Measurements from ENCODE around the gene RASGRP1.

Gene RASGRP1

GRCh38 chr15:38453971-38454695 is 110.5 kb downstream of the RASGRP1 start, which contains the start of gene FAM98B:
TSS of gene FAM98B (plus strand) at chr15:38454127. CDS start at chr15:38454162, 35 bp downstream.
- peak; percentile 81 for DNase-seq

- no peak for DNase-seq
Measured at GRCh38 chr15:38441130-38441519, 123.5 kb downstream of the RASGRP1 start.

GRCh38 chr15:38440353-38441129 is 124.1 kb downstream of the RASGRP1 start:
- no peak for DNase-seq

Data from activated effector memory CD4-positive, alpha-beta T cell treated with Interleukin-2 at 50 U/mL for 16 hours (primary cell).